GM23248 (cell line): Measurements from ENCODE around the gene PLPPR4.

Experiments
- EZH2 ChIP-seq: fragments of 200-600 bp; sonication (generic); IDR thresholded peaks from 2 replicates; pipeline ENCODE4 v1.6.1; 2018; ENCODE audit warnings: antibody characterized with exemption, mild to moderate bottlenecking; ENCODE audit not compliant: insufficient read depth, poor library complexity, severe bottlenecking
- EZH2phosphoT487 ChIP-seq: fragments of 200-600 bp; sonication (generic); IDR thresholded peaks from 2 replicates; pipeline ENCODE4 v1.6.1; 2018; ENCODE audit warnings: antibody characterized with exemption, moderate library complexity, mild to moderate bottlenecking, low read depth; ENCODE audit not compliant: insufficient read depth

DNA sequence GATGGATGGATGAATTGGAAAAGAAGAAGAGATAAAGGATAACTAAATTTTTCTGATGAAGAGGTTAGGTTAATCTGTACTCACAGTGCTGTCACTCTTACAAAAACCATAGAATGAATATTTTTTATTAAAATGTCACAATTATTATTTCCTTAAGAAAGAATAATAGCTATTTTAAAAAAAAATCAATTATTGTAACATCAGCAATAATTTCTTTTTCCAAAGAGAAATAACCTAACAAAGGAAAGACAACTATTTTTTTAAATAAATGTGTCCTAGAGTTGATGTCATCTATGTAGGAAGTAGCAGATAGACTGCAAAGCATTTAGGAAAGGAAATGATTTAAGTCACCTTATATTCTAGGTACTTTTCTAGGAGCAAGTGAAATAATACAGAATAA lies 33.6 kb upstream of the PLPPR4 start:
- TF ChIP-seq EZH2 (no peak), EZH2phosphoT487 (no peak)
